Body of pancreas (tissue), 4 donors: ENCODE results near the gene WDR53. TPM values are rescaled to one million over a fixed set of nuclear protein-coding genes. Genes with fewer than 3 reads are reported as not detected.

Experiments
- ATAC-seq: fragments of 150-250 bp; one replicate; pipeline ENCODE4 v1.9.1; 2016
- DNase-seq, 4 donors: peaks; one replicate each; pipeline ENCODE4 v3.0.0-alpha.2; 2019
- H3K27ac ChIP-seq, 4 donors: fragments of 200-600 bp; sonication (generic); 1 replicate in 3 of 4; 2 replicates in 1 of 4; pipeline versions ENCODE4 v1.5.1 to v1.6.1; 2016 to 2019; ENCODE audit warnings: mild to moderate bottlenecking in 1 of 4, mixed read lengths in 1 of 4, moderate library complexity in 1 of 4
- H3K27me3 ChIP-seq, 2 donors: fragments of 200-600 bp; sonication (generic); one replicate each; pipeline ENCODE4 v1.6.0; 2016; ENCODE audit warnings: mild to moderate bottlenecking in 1 of 2
- H3K36me3 ChIP-seq, 2 donors: fragments of 200-600 bp; sonication (generic); replicated peaks in 1 of 2; 2 replicates each; pipeline ENCODE4 v1.5.1; 2016; ENCODE audit warnings: low read depth in 2 of 2; ENCODE audit not compliant: insufficient read depth in 1 of 2
- H3K4me1 ChIP-seq: fragments of 200-600 bp; sonication (generic); one replicate; pipeline ENCODE4 v1.6.0; 2016
- H3K4me3 ChIP-seq, 2 donors: fragments of 200-600 bp; sonication (generic); 1 replicate in 1 of 2; 2 replicates in 1 of 2; pipeline ENCODE4 v1.5.1; 2016 to 2019
- H3K9me3 ChIP-seq, 3 donors: fragments of 200-600 bp; sonication (generic); 1 replicate in 2 of 3; 2 replicates in 1 of 3; pipeline ENCODE4 v1.5.1; 2016
- CTCF ChIP-seq, 7 experiments: fragments of 450-650 bp in 4 of 7; fragments of 200-600 bp in 3 of 7; sonication (generic) in 3 of 7; IDR thresholded peaks; one replicate each; pipeline ENCODE4 v1.5.1; 2016 to 2019; ENCODE audit warnings: antibody characterized with exemption in 7 of 7
- POLR2A ChIP-seq, 3 donors: fragments of 450-650 bp; IDR thresholded peaks; one replicate each; pipeline ENCODE4 v1.6.1; 2016; ENCODE audit warnings: antibody characterized with exemption in 3 of 3, mild to moderate bottlenecking in 2 of 3
- WGBS, 2 donors: methylation state at CpG; one replicate each; pipeline ENCODE4 v1.1.5; 2017; 5-methylcytosine and 5-hydroxymethylcytosine counted together
- intact Hi-C: fragments of 100-400 bp; cut with DNase I; formaldehyde crosslinking; loops from one replicate; pipeline ENCODE4 v1.15.1; 2023
- total RNA-seq, 2 donors: library from RNA; depleted of rRNA; stranded (reverse); fragments of >200 nt; gene quantifications; one replicate each; pipeline ENCODE4 v1.1.0, GENCODE V29; 2016

Gene WDR53
- total RNA-seq, 2 donors from 2014 or later = 0.66 to 4.2 TPM

DNA sequence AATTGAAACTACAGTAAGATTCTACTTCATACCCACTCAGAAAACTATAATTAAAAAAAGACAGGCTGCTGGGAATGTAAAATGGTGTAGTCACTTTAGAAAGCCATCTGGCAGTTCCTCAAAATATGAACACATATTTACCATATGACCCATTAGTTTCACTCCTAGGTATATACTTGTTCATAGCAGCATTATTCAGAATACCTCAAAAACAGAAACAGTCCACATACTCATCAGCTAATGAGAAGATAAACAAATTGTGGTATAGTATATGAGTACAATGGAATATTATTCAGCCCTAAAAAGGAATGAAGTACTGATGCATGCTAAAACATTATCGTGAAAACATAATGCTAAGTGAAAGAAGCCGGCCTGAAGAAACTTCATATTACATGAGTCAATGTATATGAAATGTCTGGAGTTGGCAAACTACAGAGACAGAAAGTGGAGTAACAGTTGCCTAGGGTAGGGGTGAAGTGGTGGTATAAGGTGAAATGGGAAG is 23.8 kb downstream of the WDR53 start:
- H3K4me3 ChIP-seq = no peak overlapping the region
- peaks cover 0 to 9% (median 0%) of the 10 kb centered on the region in 3 donors for H3K9me3 ChIP-seq
- no peaks in the 10 kb centered on the region for H3K27me3 ChIP-seq
- TF ChIP-seq CTCF (IDR thresholded peaks at IDR 0.05) = no peak
- TF ChIP-seq POLR2A (IDR thresholded peaks at IDR 0.05) = no peak
- H3K36me3 ChIP-seq = no peaks in the 10 kb centered on the region
- no peak for ATAC-seq
- no peak for DNase-seq
- intact Hi-C loops = no loop called here
- H3K27ac ChIP-seq = no peak overlapping the region
- 91 to 94% methylated on average over 2 of the region's 2 CpGs for WGBS, 2 donors
- no peaks in the 10 kb centered on the region for H3K4me1 ChIP-seq

- WGBS, 2 donors = 86 to 87% methylated on average over 6 of the region's 6 CpGs
- TF ChIP-seq CTCF (IDR thresholded peaks at IDR 0.05) (no peak), POLR2A (IDR thresholded peaks at IDR 0.05) (no peak)
- no peak overlapping the region for H3K27ac ChIP-seq
- no peak for DNase-seq
- no peaks in the 10 kb centered on the region for H3K36me3 ChIP-seq
- no peaks in the 10 kb centered on the region for H3K4me1 ChIP-seq
- ATAC-seq = no peak
- H3K27me3 ChIP-seq = no peaks in the 10 kb centered on the region
- no peak overlapping the region for H3K4me3 ChIP-seq
- H3K9me3 ChIP-seq = no peaks in the 10 kb centered on the region
- intact Hi-C loops = no loop called here
These were observed 26.5 kb downstream of the WDR53 start for GRCh38 chr3:196541684-196542445.

DNA sequence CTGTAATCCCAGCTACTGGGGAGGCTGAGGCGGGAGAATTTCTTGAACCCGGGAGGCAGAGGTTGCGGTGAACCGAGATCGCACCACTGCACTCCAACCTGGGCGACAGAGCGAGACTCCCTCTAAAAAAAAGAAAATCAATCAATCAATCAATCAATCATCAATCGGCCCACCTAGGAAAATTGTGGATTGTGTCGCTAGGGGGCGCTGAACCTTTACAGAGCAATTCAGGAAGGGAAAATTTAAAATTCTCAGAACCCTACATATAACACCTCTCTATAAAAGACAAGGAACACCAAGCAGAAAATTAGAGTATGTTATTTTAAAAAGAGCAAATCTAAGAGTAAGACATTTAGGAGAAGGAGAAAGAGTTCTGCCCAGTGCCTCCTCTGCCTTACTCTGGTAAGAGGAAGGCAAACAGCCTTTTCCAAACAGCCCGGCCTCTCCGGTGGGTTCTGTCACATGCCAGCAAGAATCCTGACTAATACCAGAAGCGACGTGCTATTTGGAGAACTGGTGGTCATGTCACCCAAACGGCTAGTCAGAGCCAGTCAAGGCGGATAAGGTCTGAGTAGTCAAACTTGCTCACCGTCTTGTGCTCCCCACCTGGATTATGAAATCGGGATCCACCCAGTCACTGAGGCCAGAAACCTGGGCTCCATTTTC is 30.9 kb downstream of the WDR53 start:
- no peak for ATAC-seq
- no peak overlapping the region for H3K27ac ChIP-seq
- intact Hi-C loops = no loop called here
- TF ChIP-seq CTCF (IDR thresholded peaks at IDR 0.05) = peak; percentile 41 to 67 (median 57)
- TF ChIP-seq POLR2A (IDR thresholded peaks at IDR 0.05) = no peak
- H3K9me3 ChIP-seq = no peaks in the 10 kb centered on the region
- no peaks in the 10 kb centered on the region for H3K36me3 ChIP-seq
- H3K4me3 ChIP-seq = no peak overlapping the region
- no peaks in the 10 kb centered on the region for H3K4me1 ChIP-seq
- no peaks in the 10 kb centered on the region for H3K27me3 ChIP-seq
- DNase-seq = peak; percentile 15 to 61 (median 24)
- WGBS, 2 donors = 31 to 43% methylated on average over 16 to 18 of the region's 18 CpGs

GRCh38 chr3:196533260-196533681 is 35.1 kb downstream of the WDR53 start:
- Histone ChIP-seq H3K4me1 (peaks cover 6% of the 10 kb centered on the region), H3K9me3 (no peaks in the 10 kb centered on the region), H3K4me3 (no peak overlapping the region), H3K36me3 (no peaks in the 10 kb centered on the region), H3K27me3 (peaks cover 0 to 4% of the 10 kb centered on the region in 2 donors), H3K27ac (no peak overlapping the region)
- intact Hi-C loops = no loop called here
- WGBS, 2 donors = 27 to 35% methylated on average over 14 of the region's 14 CpGs
- ATAC-seq = no peak
- DNase-seq = no peak
- TF ChIP-seq POLR2A (IDR thresholded peaks at IDR 0.05) (no peak), CTCF (IDR thresholded peaks at IDR 0.05) (no peak)
